ENCODE results near the gene VN1R5. TPM values are rescaled to one million over a fixed set of nuclear protein-coding genes. Genes with fewer than 3 reads are reported as not detected.

VN1R5 gene
- total and polyA plus RNA-seq, 2 of the 13 experiments (the other 11 are each of a cell fraction or from before 2014, with no cell fraction given): not detected

DNA sequence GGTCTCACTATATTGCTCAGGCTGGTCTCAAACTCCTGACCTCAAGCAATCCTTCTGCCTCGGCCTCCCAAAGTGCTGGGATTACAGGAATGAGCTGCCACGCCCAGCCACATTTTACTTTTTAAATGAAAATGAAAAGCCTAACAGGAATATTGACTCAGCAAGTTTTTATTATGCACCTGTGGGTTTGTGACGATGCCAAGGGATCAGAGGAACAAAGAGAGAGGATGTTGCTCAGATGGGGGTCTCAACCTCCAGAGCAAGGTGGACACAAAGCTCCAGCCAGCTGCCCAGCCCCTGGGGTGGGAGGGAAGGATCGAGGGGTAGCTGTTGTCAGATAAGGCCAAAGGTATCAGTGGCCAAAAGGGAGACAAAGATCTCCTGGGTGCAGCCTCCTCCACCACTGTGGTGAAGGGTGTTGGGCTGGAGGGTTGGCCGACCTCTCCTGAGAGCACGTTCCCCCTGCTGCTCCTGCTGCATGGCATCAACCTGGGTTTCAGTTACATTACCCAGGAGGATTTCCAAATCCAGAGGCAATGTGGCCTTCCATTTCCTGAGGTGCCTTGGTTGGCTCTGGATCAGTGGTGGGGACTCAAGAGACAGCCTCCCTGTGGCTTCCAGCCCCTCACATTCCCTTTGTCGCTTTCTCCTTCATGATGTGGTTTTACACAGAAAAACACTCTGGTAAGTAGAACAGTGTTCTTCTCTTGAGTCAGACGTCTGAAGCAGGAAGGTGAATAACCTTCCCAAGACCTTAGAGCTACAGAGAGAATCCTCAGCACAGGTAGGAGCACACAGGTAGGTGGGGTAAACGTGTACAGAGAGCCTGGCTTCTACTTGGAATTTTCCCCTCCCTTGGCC is 41.6 kb downstream of the VN1R5 start:
- ATAC-seq: no peak
- no TSS peak for BruUV-seq (replicated peaks)

DNA sequence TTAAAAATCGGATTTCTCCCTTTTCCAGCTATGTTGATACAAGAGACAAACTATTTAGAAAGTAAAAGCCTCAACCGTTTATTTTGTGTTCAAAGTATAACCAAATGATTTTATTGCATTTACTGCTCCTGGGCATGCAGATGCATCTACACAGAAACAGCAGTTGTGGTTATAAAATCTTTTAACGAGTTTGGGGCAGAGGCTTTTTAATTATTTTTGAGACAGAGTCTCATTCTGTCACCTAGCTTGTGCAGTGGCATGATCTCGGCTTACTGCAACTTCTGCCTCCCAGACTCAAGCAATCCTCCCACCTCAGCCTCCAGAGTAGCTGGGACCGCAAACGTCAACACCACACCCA is 42.2 kb downstream of the VN1R5 start:
- no peak overlapping the region for H2AFZ ChIP-seq (ENCODE audit: low read length)
- FAIRE-seq (no peak), ATAC-seq (no peak), DNase-seq (ENCODE audit: low spot score) (no peak)
- H3K79me2 ChIP-seq (ENCODE audit: insufficient read depth, low read length): no peaks in the 10 kb centered on the region
- H3K4me1 ChIP-seq (ENCODE audit: insufficient read depth, low read length): peaks cover 5% of the 10 kb centered on the region
- no peak overlapping the region for H3K4me2 ChIP-seq (ENCODE audit: low read depth, low read length)
- TF ChIP-seq AGO2 (optimal IDR thresholded peaks at IDR 0.05; ENCODE audit: low read depth, low read length) (no peak), GABPA (IDR thresholded peaks at IDR 0.05; ENCODE audit: low read depth, low read length) (no peak), GABPA (CRISPR knock-in tag; IDR thresholded peaks at IDR 0.05; ENCODE audit: low read depth) (no peak)
- TF ChIP-seq, protein P1, sequence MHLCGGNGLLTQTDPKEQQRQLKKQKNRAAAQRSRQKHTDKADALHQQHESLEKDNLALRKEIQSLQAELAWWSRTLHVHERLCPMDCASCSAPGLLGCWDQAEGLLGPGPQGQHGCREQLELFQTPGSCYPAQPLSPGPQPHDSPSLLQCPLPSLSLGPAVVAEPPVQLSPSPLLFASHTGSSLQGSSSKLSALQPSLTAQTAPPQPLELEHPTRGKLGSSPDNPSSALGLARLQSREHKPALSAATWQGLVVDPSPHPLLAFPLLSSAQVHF (CRISPR knock-in tag; IDR thresholded peaks at IDR 0.05): no peak
- TF ChIP-seq, protein P2, sequence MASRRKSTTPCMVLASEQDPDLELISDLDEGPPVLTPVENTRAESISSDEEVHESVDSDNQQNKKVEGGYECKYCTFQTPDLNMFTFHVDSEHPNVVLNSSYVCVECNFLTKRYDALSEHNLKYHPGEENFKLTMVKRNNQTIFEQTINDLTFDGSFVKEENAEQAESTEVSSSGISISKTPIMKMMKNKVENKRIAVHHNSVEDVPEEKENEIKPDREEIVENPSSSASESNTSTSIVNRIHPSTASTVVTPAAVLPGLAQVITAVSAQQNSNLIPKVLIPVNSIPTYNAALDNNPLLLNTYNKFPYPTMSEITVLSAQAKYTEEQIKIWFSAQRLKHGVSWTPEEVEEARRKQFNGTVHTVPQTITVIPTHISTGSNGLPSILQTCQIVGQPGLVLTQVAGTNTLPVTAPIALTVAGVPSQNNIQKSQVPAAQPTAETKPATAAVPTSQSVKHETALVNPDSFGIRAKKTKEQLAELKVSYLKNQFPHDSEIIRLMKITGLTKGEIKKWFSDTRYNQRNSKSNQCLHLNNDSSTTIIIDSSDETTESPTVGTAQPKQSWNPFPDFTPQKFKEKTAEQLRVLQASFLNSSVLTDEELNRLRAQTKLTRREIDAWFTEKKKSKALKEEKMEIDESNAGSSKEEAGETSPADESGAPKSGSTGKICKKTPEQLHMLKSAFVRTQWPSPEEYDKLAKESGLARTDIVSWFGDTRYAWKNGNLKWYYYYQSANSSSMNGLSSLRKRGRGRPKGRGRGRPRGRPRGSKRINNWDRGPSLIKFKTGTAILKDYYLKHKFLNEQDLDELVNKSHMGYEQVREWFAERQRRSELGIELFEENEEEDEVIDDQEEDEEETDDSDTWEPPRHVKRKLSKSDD (CRISPR knock-in tag; IDR thresholded peaks at IDR 0.05; ENCODE audit: low read depth): no peak
- TF ChIP-seq, protein P3, sequence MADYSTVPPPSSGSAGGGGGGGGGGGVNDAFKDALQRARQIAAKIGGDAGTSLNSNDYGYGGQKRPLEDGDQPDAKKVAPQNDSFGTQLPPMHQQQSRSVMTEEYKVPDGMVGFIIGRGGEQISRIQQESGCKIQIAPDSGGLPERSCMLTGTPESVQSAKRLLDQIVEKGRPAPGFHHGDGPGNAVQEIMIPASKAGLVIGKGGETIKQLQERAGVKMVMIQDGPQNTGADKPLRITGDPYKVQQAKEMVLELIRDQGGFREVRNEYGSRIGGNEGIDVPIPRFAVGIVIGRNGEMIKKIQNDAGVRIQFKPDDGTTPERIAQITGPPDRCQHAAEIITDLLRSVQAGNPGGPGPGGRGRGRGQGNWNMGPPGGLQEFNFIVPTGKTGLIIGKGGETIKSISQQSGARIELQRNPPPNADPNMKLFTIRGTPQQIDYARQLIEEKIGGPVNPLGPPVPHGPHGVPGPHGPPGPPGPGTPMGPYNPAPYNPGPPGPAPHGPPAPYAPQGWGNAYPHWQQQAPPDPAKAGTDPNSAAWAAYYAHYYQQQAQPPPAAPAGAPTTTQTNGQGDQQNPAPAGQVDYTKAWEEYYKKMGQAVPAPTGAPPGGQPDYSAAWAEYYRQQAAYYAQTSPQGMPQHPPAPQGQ (CRISPR knock-in tag; IDR thresholded peaks at IDR 0.05; ENCODE audit: borderline replicate concordance): no peak
- BruUV-seq (replicated peaks): no TSS peak
- ChIA-PET POLR2A (no interaction called here), CTCF (ENCODE audit: low intra/inter-chr PET ratio, low total read pairs) (no interaction called here)
- H3K27ac ChIP-seq (ENCODE audit: extremely low read length, insufficient read depth, low read length): no peak overlapping the region
- no peak overlapping the region for H3K4me3 ChIP-seq (replicated peaks in 1 of 3; ENCODE audit: insufficient read depth in 1 of 3, low read depth in 2 of 3, low read length in 3 of 3)
- H3K27me3 ChIP-seq (ENCODE audit: control insufficient read depth in 1 of 2, insufficient read depth in 2 of 2, low read length in 2 of 2): no peaks in the 10 kb centered on the region
- WGBS (ENCODE audit: low lambda C conversion rate): 81% methylated on average over 6 of the region's 6 CpGs
- intact Hi-C loops (cut with micrococcal nuclease; ENCODE audit: unreplicated experiment) (no loop called here), in situ Hi-C loops (cut with HindIII; ENCODE audit: extremely low pct_ligation_motif_present, low pct_unique_long_range_greater_than_20kb) (no loop called here)
- no peaks in the 10 kb centered on the region for H4K20me1 ChIP-seq (ENCODE audit: insufficient read depth, low read length)
- H3K9me3 ChIP-seq (ENCODE audit: low read length): no peaks in the 10 kb centered on the region
- peaks cover 12 to 14% of the 10 kb centered on the region in 2 experiments; a peak in 4 of 5 replicates for H3K36me3 ChIP-seq (replicated peaks in 1 of 2; ENCODE audit: control insufficient read depth in 1 of 2, insufficient read depth in 2 of 2, low read length in 2 of 2)
- no peak overlapping the region for H3K9ac ChIP-seq (ENCODE audit: insufficient read depth, low read depth, low read length)

More for the DNA sequence above, 41.6 kb downstream of the VN1R5 start:
- WGBS (ENCODE audit: low lambda C conversion rate): 93% methylated on average over 9 of the region's 9 CpGs
- no peak overlapping the region for H2AFZ ChIP-seq (ENCODE audit: low read length)
- TF ChIP-seq IKZF4 (CRISPR knock-in tag; IDR thresholded peaks at IDR 0.05; ENCODE audit: borderline replicate concordance, low read depth, not compliant biosample characterization): no peak
- 0 out of 2 replicates have a peak, but pooled peaks have one; percentile 9 for TF ChIP-seq POLR2G (IDR thresholded peaks at IDR 0.05; ENCODE audit: low read depth, low read length)
- 0 out of 4 replicates have a peak, but pooled peaks of 1 of the 2 experiments have one; percentile 9 for TF ChIP-seq MAFK (conservative IDR thresholded peaks at IDR 0.05 in 1 of 2, IDR thresholded peaks at IDR 0.05 in 1 of 2; ENCODE audit: low read length in 2 of 2)
- intact Hi-C loops (cut with micrococcal nuclease; ENCODE audit: unreplicated experiment) (no loop called here), in situ Hi-C loops (cut with HindIII; ENCODE audit: extremely low pct_ligation_motif_present, low pct_unique_long_range_greater_than_20kb) (no loop called here)
- DNase-seq (ENCODE audit: low spot score) (no peak), FAIRE-seq (no peak)
- H3K27ac ChIP-seq (ENCODE audit: extremely low read length, insufficient read depth, low read length): no peak overlapping the region
- H3K27me3 ChIP-seq (ENCODE audit: control insufficient read depth in 1 of 2, insufficient read depth in 2 of 2, low read length in 2 of 2): no peaks in the 10 kb centered on the region
- H3K4me2 ChIP-seq (ENCODE audit: low read depth, low read length): no peak overlapping the region
- POLR2A ChIA-PET: no interaction called here
- no peaks in the 10 kb centered on the region for H3K4me1 ChIP-seq (ENCODE audit: insufficient read depth, low read length)
- H3K36me3 ChIP-seq (replicated peaks in 1 of 2; ENCODE audit: control insufficient read depth in 1 of 2, insufficient read depth in 2 of 2, low read length in 2 of 2): peaks cover 8 to 11% of the 10 kb centered on the region in 2 experiments; a peak in 4 of 5 replicates
- no peaks in the 10 kb centered on the region for H4K20me1 ChIP-seq (ENCODE audit: insufficient read depth, low read length)
- no peaks in the 10 kb centered on the region for H3K79me2 ChIP-seq (ENCODE audit: insufficient read depth, low read length)
- no peak overlapping the region for H3K9ac ChIP-seq (ENCODE audit: insufficient read depth, low read depth, low read length)
- CTCF ChIA-PET (ENCODE audit: low intra/inter-chr PET ratio, low total read pairs): no interaction called here
- H3K9me3 ChIP-seq (ENCODE audit: low read length): no peaks in the 10 kb centered on the region
- H3K4me3 ChIP-seq (replicated peaks in 1 of 3; ENCODE audit: insufficient read depth in 1 of 3, low read depth in 2 of 3, low read length in 3 of 3): no peak overlapping the region
